Measurements from ENCODE around the gene MAP4K4. TPM values are rescaled to one million over a fixed set of nuclear protein-coding genes. Genes with fewer than 3 reads are reported as not detected.

The MAP4K4 gene
- total RNA-seq, 1 experiment from 2014 or later, result 133 TPM

DNA sequence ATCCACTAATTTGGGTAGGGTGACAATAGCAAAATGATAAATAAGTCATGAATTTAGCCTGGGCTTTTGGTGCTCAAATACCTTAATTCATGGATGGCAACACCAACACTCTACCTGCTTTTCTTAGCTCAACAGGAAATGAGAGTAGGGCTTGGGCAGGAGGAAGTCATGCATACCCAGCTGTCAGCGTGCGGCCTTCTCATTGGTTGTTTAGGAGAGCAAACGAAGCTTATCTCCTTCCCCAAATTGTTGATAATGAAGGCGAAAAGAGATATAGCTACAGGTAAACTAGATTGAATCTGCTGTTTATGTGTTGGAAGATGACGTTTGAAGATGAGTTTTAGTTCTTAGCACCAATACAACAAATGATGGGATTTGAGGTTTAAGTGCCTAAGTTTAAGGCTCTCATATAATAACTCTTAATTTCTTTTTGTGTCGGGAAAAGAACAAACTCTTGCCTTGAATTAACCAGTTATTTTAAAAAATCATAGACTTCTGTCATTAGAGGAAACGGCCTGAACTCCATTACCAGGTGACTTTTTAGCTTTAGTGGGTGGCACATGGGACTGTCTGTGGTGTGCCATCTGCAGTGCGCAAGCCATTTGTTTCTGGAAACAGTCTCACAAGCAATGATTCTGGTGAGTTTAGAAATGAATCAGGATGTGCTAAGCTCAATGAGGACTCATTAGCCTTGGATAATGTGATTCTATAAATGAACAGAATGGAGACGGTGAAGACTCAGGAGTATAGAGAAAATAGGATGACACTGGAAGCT, 19.8 kb downstream of the MAP4K4 start:
- no peak overlapping the region for H3K4me3 ChIP-seq (ENCODE audit: low read length)
- no peaks in the 10 kb centered on the region for H3K9me3 ChIP-seq (ENCODE audit: low read length)
- peaks cover 20% of the 10 kb centered on the region; the same call in 1 of the 2 replicates for H3K36me3 ChIP-seq (ENCODE audit: low read depth, low read length)
- H3K27ac ChIP-seq (ENCODE audit: low read length), result no peak overlapping the region
- peaks cover 51% of the 10 kb centered on the region for H4K20me1 ChIP-seq (ENCODE audit: low read length)
- H3K79me2 ChIP-seq (ENCODE audit: low read length), result peaks cover 99% of the 10 kb centered on the region
- H3F3A ChIP-seq (ENCODE audit: low read length, unreplicated experiment), result no peaks in the 10 kb centered on the region
- ChIA-PET POLR2A (ENCODE audit: unreplicated experiment) (no interaction called here), CTCF (no interaction called here)
- no peak for TF ChIP-seq EZH2phosphoT487 (IDR thresholded peaks at IDR 0.05; ENCODE audit: borderline replicate concordance, low read length)
- TF ChIP-seq EZH2 (IDR thresholded peaks at IDR 0.05; ENCODE audit: low read length, unreplicated experiment), result no peak
- TF ChIP-seq, protein P1, sequence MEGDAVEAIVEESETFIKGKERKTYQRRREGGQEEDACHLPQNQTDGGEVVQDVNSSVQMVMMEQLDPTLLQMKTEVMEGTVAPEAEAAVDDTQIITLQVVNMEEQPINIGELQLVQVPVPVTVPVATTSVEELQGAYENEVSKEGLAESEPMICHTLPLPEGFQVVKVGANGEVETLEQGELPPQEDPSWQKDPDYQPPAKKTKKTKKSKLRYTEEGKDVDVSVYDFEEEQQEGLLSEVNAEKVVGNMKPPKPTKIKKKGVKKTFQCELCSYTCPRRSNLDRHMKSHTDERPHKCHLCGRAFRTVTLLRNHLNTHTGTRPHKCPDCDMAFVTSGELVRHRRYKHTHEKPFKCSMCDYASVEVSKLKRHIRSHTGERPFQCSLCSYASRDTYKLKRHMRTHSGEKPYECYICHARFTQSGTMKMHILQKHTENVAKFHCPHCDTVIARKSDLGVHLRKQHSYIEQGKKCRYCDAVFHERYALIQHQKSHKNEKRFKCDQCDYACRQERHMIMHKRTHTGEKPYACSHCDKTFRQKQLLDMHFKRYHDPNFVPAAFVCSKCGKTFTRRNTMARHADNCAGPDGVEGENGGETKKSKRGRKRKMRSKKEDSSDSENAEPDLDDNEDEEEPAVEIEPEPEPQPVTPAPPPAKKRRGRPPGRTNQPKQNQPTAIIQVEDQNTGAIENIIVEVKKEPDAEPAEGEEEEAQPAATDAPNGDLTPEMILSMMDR (conservative IDR thresholded peaks at IDR 0.05; ENCODE audit: low read depth, low read length), result no peak
- H3K27me3 ChIP-seq (ENCODE audit: low read length), result no peaks in the 10 kb centered on the region
- no peaks in the 10 kb centered on the region for H3K9me2 ChIP-seq (replicated peaks; ENCODE audit: low read length)
- ATAC-seq (no peak), DNase-seq (no peak)
- BruUV-seq (replicated peaks), result no TSS peak
- no peak overlapping the region for H3K9ac ChIP-seq (ENCODE audit: low read length)
- H3K4me1 ChIP-seq (ENCODE audit: insufficient read depth, low read length), result peaks cover 23% of the 10 kb centered on the region
- no peak overlapping the region for H3K4me2 ChIP-seq (ENCODE audit: low read length)
- no peak overlapping the region for H2AFZ ChIP-seq (ENCODE audit: low read length)
- intact Hi-C loops (cut with micrococcal nuclease), result no loop called here

DNA sequence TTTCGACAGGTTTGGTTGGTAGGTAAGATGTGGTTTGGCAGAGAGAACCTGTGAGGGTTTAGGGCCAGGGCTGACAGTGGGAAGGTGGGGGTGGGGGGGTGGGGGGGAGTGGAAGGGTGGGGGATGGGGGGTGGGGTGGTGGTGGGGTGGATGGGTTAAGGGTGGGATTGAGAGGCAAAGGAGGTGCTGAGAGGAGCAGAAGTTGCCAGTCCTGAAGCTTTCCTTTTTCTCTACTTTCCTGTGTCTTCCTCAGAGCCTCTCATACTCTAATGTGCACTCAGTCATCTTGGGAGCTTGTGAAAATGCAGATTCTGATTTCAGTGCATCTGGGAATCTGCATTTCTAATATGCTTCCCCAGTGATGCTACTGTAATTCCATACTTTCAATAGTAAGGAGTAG, 21.0 kb downstream of the MAP4K4 start:
- no peak overlapping the region for H3K9ac ChIP-seq (ENCODE audit: low read length)
- DNase-seq (no peak), ATAC-seq (no peak)
- H2AFZ ChIP-seq (ENCODE audit: low read length), result no peak overlapping the region
- no peaks in the 10 kb centered on the region for H3K9me3 ChIP-seq (ENCODE audit: low read length)
- H3K27me3 ChIP-seq (ENCODE audit: low read length), result no peaks in the 10 kb centered on the region
- TF ChIP-seq EZH2phosphoT487 (IDR thresholded peaks at IDR 0.05; ENCODE audit: borderline replicate concordance, low read length) (no peak), EZH2 (IDR thresholded peaks at IDR 0.05; ENCODE audit: low read length, unreplicated experiment) (no peak)
- TF ChIP-seq, protein P1 (conservative IDR thresholded peaks at IDR 0.05; ENCODE audit: low read depth, low read length), result no peak
- H3K4me2 ChIP-seq (ENCODE audit: low read length), result peak overlapping the region; percentile 12; the same call in 1 of the 2 replicates
- no peak overlapping the region for H3K4me3 ChIP-seq (ENCODE audit: low read length)
- no peaks in the 10 kb centered on the region for H3F3A ChIP-seq (ENCODE audit: low read length, unreplicated experiment)
- peaks cover 55% of the 10 kb centered on the region for H4K20me1 ChIP-seq (ENCODE audit: low read length)
- POLR2A ChIA-PET (ENCODE audit: unreplicated experiment), result no interaction called here
- H3K79me2 ChIP-seq (ENCODE audit: low read length), result peaks cover 99% of the 10 kb centered on the region
- intact Hi-C loops (cut with micrococcal nuclease), result no loop called here
- H3K9me2 ChIP-seq (replicated peaks; ENCODE audit: low read length), result no peaks in the 10 kb centered on the region
- BruUV-seq (replicated peaks), result no TSS peak
- H3K4me1 ChIP-seq (ENCODE audit: insufficient read depth, low read length), result peaks cover 23% of the 10 kb centered on the region
- CTCF ChIA-PET, result no interaction called here
- 0 out of 2 replicates have a peak overlapping the region, but pooled peaks have one; percentile 9 for H3K27ac ChIP-seq (ENCODE audit: low read length)
- H3K36me3 ChIP-seq (ENCODE audit: low read depth, low read length), result peaks cover 27% of the 10 kb centered on the region

- Histone ChIP-seq H3K9ac (ENCODE audit: low read length) (no peak overlapping the region), H2AFZ (ENCODE audit: low read length) (no peak overlapping the region), H3F3A (ENCODE audit: low read length, unreplicated experiment) (no peaks in the 10 kb centered on the region), H3K4me1 (ENCODE audit: insufficient read depth, low read length) (peaks cover 23% of the 10 kb centered on the region), H3K9me3 (ENCODE audit: low read length) (no peaks in the 10 kb centered on the region), H3K4me2 (ENCODE audit: low read length) (peak overlapping the region; percentile 12), H3K4me3 (ENCODE audit: low read length) (no peak overlapping the region), H3K36me3 (ENCODE audit: low read depth, low read length) (peaks cover 30% of the 10 kb centered on the region), H4K20me1 (ENCODE audit: low read length) (peaks cover 61% of the 10 kb centered on the region), H3K27ac (ENCODE audit: low read length) (0 out of 2 replicates have a peak overlapping the region, but pooled peaks have one; percentile 9), H3K79me2 (ENCODE audit: low read length) (peaks cover 99% of the 10 kb centered on the region), H3K9me2 (replicated peaks; ENCODE audit: low read length) (no peaks in the 10 kb centered on the region), H3K27me3 (ENCODE audit: low read length) (no peaks in the 10 kb centered on the region)
- POLR2A ChIA-PET (ENCODE audit: unreplicated experiment), result no interaction called here
- intact Hi-C loops (cut with micrococcal nuclease), result no loop called here
- TF ChIP-seq EZH2 (IDR thresholded peaks at IDR 0.05; ENCODE audit: low read length, unreplicated experiment) (no peak), EZH2phosphoT487 (IDR thresholded peaks at IDR 0.05; ENCODE audit: borderline replicate concordance, low read length) (no peak)
- TF ChIP-seq, protein P1 (conservative IDR thresholded peaks at IDR 0.05; ENCODE audit: low read depth, low read length), result no peak
- CTCF ChIA-PET, result no interaction called here
- no TSS peak for BruUV-seq (replicated peaks)
- DNase-seq (peak; percentile 32), ATAC-seq (peak; percentile 44)
These were observed 21.6 kb downstream of the MAP4K4 start for GRCh38 chr2:101718993-101719571.

Measured in PC-3 (cell line).